HG02938 (cell line): ENCODE measurements around the gene GAPDHS.

Source experiments
- ATAC-seq: cut with Tn5 transposase; IDR thresholded peaks from one replicate; pipeline ENCODE4 v1.9.1; 2021; ENCODE audit warnings: mild to moderate bottlenecking, moderate library complexity; ENCODE audit not compliant: unreplicated experiment

Gene GAPDHS

GRCh38 chr19:35585848-35586247 is 52.6 kb downstream of the GAPDHS start, which contains the start of gene PMIS2:
Gene PMIS2 (plus strand): TSS chr19:35586173. CDS start chr19:35586260, 87 bp downstream.
- ATAC-seq: no peak

GRCh38 chr19:35587321-35587720 is 54.1 kb downstream of the GAPDHS start:
- no peak for ATAC-seq

- ATAC-seq: no peak
Measured at GRCh38 chr19:35590875-35591274, 57.6 kb downstream of the GAPDHS start.

GRCh38 chr19:35592226-35592625 is 59.0 kb downstream of the GAPDHS start:
- no peak for ATAC-seq
